ENCODE results near the gene COL28A1.
"Not testable (repeated sequence)": the region's sequence is repeated elsewhere in the genome, so short reads cannot be mapped to it uniquely, and the experiment has no call there.

The COL28A1 gene

GRCh38 chr7:7416031-7416858 is 119.4 kb downstream of the COL28A1 start:
- no peak for DNase-seq (ENCODE audit: low read depth)

GRCh38 chr7:7414791-7415603 is 120.7 kb downstream of the COL28A1 start:
- DNase-seq (ENCODE audit: low read depth): no peak

DNA sequence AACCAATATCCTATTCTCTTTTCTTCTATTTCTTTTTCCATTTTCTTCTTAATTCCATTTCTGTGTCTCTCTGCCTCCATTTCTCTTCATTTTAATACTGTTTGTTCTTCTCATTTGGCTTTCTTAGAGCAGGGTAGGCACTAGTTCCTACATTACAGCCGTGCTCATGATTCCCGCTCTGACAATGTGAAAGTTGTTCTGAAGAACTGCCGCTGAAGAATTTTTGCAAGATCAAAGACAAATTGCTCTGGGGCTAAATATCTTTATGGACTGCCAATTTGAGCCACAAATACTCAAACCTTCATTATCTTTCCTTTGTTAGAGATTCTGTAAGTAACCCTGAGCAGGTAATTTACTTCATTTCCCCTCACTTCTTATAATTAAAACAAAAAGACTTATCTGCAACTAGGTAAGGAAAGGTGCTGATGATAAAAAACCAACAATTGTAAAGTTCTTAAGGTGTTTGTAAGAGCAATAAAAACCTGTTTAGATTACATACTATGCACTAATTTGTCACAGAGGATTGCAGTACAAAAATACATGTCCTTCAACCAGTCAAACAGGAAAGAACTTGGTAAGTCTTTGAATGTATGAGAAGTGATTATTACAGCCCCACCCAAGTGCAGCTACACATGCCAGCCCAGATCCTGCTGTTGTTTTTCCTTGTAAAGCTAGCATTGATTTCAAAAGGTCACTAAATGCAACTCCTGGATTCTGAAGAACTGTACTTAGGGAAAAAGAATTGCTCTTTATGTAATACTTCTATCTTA is 127.5 kb downstream of the COL28A1 start:
- DNase-seq (ENCODE audit: low read depth): no peak

DNA sequence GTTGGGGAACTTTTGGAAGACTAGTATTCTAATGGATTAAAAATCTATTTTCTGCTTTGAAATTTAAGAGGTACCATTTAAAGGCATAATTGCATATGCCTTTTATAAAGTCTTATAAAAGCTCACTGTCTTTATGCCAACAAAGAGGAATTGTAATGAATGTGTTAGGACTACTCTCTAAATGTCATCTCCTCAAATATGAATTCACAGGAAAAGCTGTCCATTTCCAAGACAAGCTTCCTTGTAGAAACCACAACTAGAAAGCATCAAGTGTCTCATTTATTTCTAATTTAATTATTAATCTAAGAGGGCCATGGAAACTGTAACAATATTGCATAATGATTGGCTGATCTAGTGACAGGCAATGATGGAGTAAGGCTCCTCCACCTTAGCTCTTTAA is 130.2 kb downstream of the COL28A1 start:
- no peak for DNase-seq (ENCODE audit: low read depth)

- no peak for DNase-seq (ENCODE audit: low read depth)
Measured at GRCh38 chr7:7399707-7400106, 136.0 kb downstream of the COL28A1 start.

DNA sequence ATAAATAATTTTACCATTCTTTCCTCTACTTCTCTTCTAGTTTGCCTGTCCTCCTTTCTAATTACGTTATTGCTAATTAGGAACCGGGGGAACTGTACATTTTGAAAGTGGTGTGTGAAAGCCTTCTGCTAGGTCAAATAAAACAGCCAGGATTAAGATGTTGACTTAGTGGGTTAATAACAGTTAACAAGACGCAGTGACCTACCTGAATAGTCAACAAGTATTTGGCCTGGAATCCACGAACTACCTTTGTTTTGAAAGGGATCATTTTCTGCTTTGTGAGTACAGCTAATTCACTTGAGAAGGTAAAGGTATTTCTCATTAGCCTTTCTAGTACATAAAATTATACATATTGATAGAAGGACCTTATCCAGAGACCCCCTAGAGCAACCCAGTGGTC is 139.9 kb downstream of the COL28A1 start:
- DNase-seq (ENCODE audit: low read depth): no peak

DNA sequence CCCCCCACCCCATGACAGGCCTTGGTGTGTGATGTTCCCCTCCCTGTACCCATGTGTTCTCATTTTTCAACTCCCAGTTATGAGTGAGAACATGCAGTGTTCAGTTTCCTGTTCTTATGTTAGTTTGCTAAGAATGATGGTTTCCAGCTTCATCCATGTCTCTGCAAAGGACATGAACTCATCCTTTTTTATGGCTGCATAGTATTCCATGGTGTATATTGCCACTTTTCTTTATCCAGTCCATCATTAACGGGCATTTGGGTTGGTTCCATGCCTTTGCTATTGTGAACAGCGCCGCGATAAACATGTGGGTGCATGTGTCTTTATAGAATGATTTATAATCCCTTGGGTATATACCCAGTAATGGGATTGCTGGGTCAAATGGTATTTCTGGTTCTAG is 147.5 kb downstream of the COL28A1 start:
- DNase-seq (ENCODE audit: low read depth): not testable (repeated sequence)

- DNase-seq (ENCODE audit: low read depth): no peak
Measured at GRCh38 chr7:7385421-7385820, 150.3 kb downstream of the COL28A1 start.

GRCh38 chr7:7384228-7384627 is 151.4 kb downstream of the COL28A1 start:
- DNase-seq (ENCODE audit: low read depth): no peak

- no peak for DNase-seq (ENCODE audit: low read depth)
Measured at GRCh38 chr7:7375538-7375937, 160.1 kb downstream of the COL28A1 start.

DNA sequence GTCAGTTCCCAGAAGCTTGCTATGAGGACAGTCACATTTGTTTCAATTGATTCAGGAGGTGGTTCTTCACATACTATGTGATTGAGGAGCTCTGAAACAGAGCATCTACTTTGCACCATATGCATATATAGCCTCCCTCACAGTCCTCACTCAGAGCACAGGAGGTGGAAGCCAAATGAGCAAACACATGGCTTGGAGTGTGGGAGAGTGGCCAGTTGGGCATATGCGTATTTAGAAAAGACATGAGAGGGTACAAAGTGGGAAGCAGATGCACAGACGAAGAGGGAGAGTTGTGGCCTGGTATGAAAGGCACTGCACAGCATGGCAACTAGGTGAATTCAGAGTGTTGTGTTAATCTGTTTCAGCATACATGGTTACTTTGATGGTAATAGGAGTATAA is 165.6 kb downstream of the COL28A1 start:
- DNase-seq (ENCODE audit: low read depth): no peak

GRCh38 chr7:7369134-7369533 is 166.5 kb downstream of the COL28A1 start:
- no peak for DNase-seq (ENCODE audit: low read depth)

- DNase-seq (ENCODE audit: low read depth): no peak
Measured at GRCh38 chr7:7354674-7355073, 181.0 kb downstream of the COL28A1 start.

DNA sequence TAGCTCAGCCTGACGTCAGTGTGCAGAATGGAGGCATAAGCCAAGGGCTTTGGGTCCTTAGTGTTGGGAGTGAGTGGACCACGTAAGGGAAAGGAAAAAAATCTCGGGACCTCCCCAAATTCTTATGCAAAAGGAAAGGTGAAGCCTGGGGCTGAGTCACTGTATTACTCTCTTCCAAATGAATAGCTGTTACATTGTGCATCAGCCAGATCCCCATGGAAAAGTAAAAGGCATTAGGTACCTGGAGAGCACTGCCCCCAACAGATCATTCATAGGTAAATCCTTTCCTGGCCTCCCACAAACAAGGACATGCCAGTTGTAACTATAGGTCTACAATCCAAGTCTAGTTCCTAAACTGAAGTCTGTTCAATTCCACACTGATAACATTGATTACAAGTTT is 182.8 kb downstream of the COL28A1 start:
- no peak for DNase-seq (ENCODE audit: low read depth)

GRCh38 chr7:7351832-7352231 is 183.8 kb downstream of the COL28A1 start:
- DNase-seq (ENCODE audit: low read depth): no peak

DNA sequence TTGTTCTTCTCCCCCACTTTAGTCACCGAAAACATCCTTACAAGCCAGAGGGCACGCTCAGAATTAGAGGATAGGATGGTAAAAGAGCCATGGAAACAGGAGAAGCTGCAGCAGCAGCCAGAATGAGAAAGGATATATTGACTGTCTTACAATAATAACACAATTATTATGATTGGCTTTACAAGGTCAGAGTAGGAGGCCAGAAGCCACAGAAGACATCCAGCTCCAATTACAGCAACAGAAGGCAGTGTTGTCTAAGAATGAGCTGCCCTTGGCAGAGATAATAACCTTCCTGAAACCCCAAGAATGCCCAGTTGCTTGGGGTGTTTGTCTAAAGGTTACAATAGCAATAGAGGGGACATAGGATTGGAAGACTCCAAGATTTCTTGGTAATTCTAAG is 184.5 kb downstream of the COL28A1 start:
- DNase-seq (ENCODE audit: low read depth): no peak

GRCh38 chr7:7349156-7349555 is 186.5 kb downstream of the COL28A1 start:
- DNase-seq (ENCODE audit: low read depth): no peak

DNA sequence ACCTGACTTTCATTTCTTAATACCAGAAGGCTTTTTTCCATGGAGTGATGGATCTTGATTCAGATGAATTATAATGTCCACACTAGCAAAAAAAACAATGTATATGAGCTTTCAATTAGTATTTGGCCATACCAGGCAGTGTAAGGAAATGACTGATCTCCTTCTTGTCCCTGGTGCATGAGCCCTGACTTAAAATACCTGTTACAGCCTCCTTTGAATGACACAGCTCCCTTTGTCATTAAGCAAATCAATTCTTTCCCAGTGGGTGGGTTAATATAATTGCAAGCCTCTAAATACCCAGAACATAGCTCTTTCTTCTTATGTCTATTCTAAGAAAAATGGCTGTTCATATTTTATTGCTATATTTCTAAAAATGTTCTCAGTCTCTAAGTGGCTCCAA is 188.6 kb downstream of the COL28A1 start:
- no peak for DNase-seq (ENCODE audit: low read depth)

DNA sequence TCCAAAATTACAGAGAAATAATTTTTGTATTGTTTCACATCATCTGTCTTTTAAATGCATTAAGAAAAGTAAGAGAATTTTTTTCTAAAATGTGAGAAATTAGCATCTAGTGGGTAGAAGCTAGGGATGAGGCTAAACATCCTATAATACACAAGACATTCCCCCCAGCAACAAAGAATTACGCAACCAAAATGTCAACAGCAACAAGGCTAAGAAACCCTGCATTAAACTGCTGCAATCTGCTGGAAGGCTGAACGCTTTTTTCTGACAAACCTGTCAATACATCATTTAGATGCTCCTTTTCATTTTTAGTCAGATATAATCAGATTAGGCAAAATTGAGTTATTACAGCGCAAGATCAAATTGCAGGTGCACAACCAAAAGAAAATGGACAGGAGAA is 191.1 kb downstream of the COL28A1 start:
- no peak for DNase-seq (ENCODE audit: low read depth)

GRCh38 chr7:7335909-7336308 is 199.8 kb downstream of the COL28A1 start:
- no peak for DNase-seq (ENCODE audit: low read depth)

GRCh38 chr7:7335215-7335614 is 200.5 kb downstream of the COL28A1 start:
- DNase-seq (ENCODE audit: low read depth): no peak

GRCh38 chr7:7333610-7334009 is 202.1 kb downstream of the COL28A1 start:
- no peak for DNase-seq (ENCODE audit: low read depth)

GRCh38 chr7:7331523-7331922 is 204.2 kb downstream of the COL28A1 start:
- no peak for DNase-seq (ENCODE audit: low read depth)

Measured in fibroblast of the conjunctiva (primary cell).